Measurements from ENCODE around the gene ABHD2. TPM values are rescaled to one million over a fixed set of nuclear protein-coding genes. Genes with fewer than 3 reads are reported as not detected.
A peak's percentile ranks its signal among the peaks of the same experiment; 100 is the strongest.
"Not testable (repeated sequence)": the region's sequence is repeated elsewhere in the genome, so short reads cannot be mapped to it uniquely, and the experiment has no call there.

The ABHD2 gene
- total RNA-seq, 1 donor from 2014 or later: 27.8 TPM

GRCh38 chr15:89099968-89100367, 11.7 kb downstream of the ABHD2 start:
- no peak for DNase-seq

- peak; percentile 15 for DNase-seq
These were observed 13.3 kb downstream of the ABHD2 start for GRCh38 chr15:89101302-89102193.

- no peak for DNase-seq
These were observed 15.4 kb downstream of the ABHD2 start for GRCh38 chr15:89103481-89104171.

GRCh38 chr15:89104172-89104564, 15.9 kb downstream of the ABHD2 start:
- no peak for DNase-seq

GRCh38 chr15:89105147-89105546, 16.9 kb downstream of the ABHD2 start:
- DNase-seq: no peak

GRCh38 chr15:89106200-89106599, 17.9 kb downstream of the ABHD2 start:
- DNase-seq: no peak

GRCh38 chr15:89107984-89108383, 19.7 kb downstream of the ABHD2 start:
- no peak for DNase-seq

GRCh38 chr15:89108835-89109234, 20.6 kb downstream of the ABHD2 start:
- no peak for DNase-seq

- DNase-seq: no peak
These were observed 21.0 kb downstream of the ABHD2 start for GRCh38 chr15:89109238-89109637.

GRCh38 chr15:89110060-89110459, 21.8 kb downstream of the ABHD2 start:
- no peak for DNase-seq

GRCh38 chr15:89111352-89111751, 23.1 kb downstream of the ABHD2 start:
- DNase-seq: no peak

GRCh38 chr15:89111961-89112340, 23.7 kb downstream of the ABHD2 start:
- DNase-seq: no peak

- no peak for DNase-seq
These were observed 24.2 kb downstream of the ABHD2 start for GRCh38 chr15:89112341-89112971.

GRCh38 chr15:89113296-89114024, 25.2 kb downstream of the ABHD2 start:
- no peak for DNase-seq

- DNase-seq: no peak
These were observed 26.7 kb downstream of the ABHD2 start for GRCh38 chr15:89114990-89115389.

GRCh38 chr15:89115547-89115946, 27.3 kb downstream of the ABHD2 start:
- no peak for DNase-seq

- no peak for DNase-seq
These were observed 28.1 kb downstream of the ABHD2 start for GRCh38 chr15:89116404-89116803.

GRCh38 chr15:89117790-89118189, 29.5 kb downstream of the ABHD2 start:
- no peak for DNase-seq

- DNase-seq: no peak
These were observed 30.3 kb downstream of the ABHD2 start for GRCh38 chr15:89118481-89118989.

GRCh38 chr15:89119489-89120478, 31.5 kb downstream of the ABHD2 start:
- no peak for DNase-seq

- not testable (repeated sequence) for DNase-seq
These were observed 32.3 kb downstream of the ABHD2 start for GRCh38 chr15:89120479-89121000.

All from skin of body (tissue), 2 donors.